Measurements from ENCODE around the gene GRIN2A.

- TF ChIP-seq CTCF (IDR thresholded peaks at IDR 0.05) (no peak), POLR2A (IDR thresholded peaks at IDR 0.05) (no peak)
These were observed 247.3 kb downstream of the GRIN2A start for GRCh38 chr16:9934723-9935508.
